EL (cell line): Measurements from ENCODE around the gene DNASE1L3.

ENCODE experiments used
- DNase-seq: peaks from one replicate; pipeline ENCODE4 v3.0.0-alpha.2; 2016

Gene DNASE1L3

DNA sequence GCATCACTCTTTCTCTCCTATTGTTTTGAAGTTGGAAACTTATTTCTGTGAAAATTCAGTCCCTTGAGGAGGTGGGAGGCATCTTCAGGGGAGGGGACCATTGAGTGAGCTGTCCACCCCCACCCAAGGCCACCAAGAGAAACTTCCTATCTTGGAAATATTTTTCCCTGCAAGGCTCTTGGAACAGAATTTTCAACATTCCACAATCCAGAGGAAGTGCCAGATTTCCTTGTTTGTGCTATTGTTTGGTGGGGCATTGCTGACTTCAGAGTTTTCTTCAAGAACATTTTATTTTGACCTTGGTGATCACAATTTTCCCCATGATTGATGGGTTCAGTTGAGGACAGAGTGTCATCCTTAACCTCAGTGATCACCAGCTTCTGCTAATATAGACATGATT, 12.0 kb downstream of the DNASE1L3 start:
- DNase-seq: no peak

GRCh38 chr3:58198362-58198761, 12.4 kb downstream of the DNASE1L3 start:
- DNase-seq: no peak

DNA sequence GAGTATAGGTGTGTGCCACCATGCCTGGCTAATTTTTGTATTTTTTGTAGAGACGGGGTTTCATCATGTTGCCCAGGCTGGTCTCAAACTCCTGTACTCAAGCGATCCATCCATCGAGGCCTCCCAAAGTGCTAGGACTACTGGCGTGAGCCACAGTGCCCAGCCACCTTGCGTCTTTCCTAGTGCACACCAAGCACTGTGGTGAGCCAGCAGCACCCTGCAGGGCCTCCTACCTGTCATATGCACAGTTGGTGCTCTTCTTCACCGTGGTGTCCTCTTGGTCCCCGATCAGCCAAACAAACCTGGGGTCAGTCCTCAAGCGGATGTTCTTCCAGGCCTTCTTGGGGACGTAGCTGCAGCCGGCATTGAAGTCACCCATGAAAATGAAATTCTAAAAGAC, 13.2 kb downstream of the DNASE1L3 start:
- DNase-seq: no peak

- no peak for DNase-seq
Measured at GRCh38 chr3:58193682-58194407, 16.9 kb downstream of the DNASE1L3 start.

- DNase-seq: no peak
Measured at GRCh38 chr3:58192069-58192468, 18.7 kb downstream of the DNASE1L3 start.

DNA sequence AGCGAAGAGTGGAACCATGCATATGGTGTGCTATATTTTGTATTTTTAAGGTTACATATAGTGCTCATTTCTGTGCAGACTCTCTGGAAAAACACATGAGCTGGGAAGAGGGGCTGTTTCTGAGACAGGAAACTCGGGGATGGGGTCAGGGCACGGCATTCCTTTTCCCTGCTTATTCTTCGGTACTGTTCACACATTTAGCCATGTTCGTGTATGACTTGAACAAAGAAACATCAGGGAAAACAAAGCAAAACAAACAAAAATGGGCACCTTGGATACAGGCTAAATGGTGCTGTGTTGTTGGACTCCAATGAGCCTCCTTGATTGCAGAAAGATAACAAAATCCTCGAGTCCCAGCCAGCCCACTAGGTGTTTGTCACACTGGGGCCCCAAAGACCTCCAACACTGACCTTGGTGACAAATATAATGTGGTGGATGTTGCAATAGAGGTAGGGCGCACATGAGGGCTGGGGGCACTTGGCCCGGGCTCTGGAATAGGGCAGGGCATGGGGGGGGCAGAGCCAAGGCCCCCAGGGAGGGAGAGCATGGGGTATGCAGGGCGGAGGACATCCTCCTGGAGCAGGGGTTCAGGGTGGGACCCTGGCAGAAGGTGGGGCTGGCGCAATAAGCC, 19.3 kb downstream of the DNASE1L3 start:
- no peak for DNase-seq

DNA sequence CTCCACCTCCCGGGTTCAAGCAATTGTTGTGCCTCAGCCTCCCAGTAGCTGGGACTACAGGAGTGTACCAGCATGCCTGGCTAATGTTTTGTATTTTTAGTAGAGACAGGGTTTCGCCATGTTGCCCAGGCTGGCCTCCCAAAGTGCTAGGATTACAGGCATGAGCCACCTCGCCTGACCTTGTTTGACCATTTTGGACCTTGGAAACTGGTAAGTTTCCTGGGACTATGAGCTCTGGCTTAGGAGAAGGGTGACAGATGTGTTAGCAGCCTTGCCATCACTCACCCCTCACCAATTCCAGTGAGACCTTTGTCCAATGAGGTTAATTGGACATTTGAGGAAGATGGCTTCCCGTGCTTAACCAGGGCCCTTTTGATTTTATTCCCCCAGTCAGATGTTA, 19.9 kb downstream of the DNASE1L3 start:
- DNase-seq: no peak

GRCh38 chr3:58190291-58190690, 20.5 kb downstream of the DNASE1L3 start:
- no peak for DNase-seq

DNA sequence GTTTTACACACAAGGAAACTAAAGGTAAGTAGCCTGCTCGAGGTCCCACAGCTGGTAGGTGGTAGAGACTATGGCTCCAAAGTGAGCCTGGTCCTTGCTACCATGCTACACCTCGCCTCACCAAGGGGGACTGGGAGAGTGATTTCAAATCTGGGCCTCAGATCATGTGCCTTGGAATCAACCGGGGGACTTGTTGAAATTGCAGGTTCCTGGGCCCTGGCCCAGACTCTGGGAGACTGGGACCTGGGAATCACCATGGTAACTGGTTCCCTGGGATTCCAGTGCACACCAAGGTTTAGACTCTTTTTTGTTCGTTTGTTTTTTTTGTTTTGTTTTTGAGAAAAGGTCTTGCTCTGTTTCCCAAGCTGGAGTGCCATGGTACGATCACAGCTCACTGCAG, 21.1 kb downstream of the DNASE1L3 start:
- no peak for DNase-seq

DNA sequence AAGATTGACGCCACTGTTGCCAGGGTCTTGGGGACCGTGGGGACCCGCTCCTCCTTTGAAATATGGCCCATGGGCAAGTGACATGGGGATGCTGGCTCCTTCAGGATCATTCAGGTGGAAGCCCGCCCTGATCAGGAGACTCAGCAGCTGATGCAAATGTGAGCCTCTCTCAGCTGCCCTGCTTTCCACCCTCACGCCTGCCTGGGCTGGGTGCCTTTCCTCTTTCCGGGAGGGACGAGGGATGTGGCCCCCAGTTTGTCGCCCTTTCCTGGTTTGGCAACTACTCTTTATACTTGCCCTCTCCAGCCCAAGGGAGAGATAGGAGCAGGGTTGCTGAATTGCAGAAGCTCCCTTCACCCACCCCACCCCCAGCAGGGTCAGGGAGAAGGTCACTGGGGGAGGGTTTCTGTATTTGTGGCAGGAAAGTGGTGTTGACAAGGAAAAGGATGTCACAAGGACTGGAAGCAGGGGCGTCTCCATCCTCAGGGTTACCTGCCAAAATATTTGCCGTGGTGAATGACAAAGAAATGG, 21.8 kb downstream of the DNASE1L3 start:
- DNase-seq: no peak

- DNase-seq: peak; percentile 84
Measured at GRCh38 chr3:58188173-58188564, 22.6 kb downstream of the DNASE1L3 start.

- no peak for DNase-seq
Measured at GRCh38 chr3:58184982-58185360, 25.8 kb downstream of the DNASE1L3 start.

GRCh38 chr3:58184309-58184981, 26.3 kb downstream of the DNASE1L3 start:
- no peak for DNase-seq

DNA sequence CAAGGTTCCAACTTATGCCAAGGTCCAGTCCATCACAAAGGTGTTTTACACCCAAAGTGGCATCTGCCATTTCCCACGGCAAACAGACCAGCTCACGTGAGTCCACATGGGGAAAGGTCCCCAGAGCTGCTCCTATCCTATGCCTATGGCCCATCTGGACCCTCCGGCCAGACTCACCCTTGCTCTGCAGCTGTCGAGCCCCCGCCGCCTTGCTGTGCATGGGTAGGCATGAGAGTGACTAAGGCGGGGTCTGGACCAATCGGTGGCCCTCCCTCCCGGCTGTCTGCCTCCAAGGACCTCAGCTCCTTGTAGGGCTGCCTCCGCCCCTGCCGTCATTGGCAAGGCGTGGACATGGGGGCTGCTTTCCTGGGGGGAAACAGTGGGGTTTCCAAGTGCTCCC, 26.9 kb downstream of the DNASE1L3 start:
- no peak for DNase-seq

- no peak for DNase-seq
Measured at GRCh38 chr3:58183221-58183620, 27.6 kb downstream of the DNASE1L3 start.

DNA sequence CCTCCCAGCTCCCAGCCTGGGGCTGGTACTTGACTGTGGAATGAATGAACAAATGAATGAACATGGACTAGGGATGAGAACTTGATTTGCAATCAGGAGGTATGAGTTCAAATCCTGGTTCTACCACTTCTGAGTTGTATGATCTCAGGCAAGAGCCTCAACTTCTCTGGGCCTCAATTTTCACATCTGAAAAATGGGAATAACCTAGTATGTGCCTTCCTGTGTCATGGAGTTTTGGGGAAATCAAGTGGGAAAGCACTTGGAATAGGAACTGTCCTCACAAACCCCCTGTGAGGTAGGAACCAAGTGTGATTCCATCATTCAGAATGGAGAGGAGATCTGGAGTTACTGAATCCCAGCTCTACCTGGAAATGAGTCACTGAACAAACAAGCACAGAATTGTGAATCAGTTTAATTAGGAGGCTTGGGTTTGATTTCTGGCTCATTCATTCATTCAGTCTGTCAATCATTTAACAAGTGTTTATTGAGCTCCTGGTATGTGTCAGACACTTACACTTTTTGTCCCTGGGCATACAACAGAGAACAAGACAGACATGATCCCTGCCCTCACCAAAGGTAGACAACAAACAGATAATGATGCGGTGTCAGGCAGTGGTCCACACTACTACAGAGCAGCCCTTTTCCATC, 29.7 kb downstream of the DNASE1L3 start:
- DNase-seq: no peak

- no peak for DNase-seq
Measured at GRCh38 chr3:58180099-58180880, 30.5 kb downstream of the DNASE1L3 start.

DNA sequence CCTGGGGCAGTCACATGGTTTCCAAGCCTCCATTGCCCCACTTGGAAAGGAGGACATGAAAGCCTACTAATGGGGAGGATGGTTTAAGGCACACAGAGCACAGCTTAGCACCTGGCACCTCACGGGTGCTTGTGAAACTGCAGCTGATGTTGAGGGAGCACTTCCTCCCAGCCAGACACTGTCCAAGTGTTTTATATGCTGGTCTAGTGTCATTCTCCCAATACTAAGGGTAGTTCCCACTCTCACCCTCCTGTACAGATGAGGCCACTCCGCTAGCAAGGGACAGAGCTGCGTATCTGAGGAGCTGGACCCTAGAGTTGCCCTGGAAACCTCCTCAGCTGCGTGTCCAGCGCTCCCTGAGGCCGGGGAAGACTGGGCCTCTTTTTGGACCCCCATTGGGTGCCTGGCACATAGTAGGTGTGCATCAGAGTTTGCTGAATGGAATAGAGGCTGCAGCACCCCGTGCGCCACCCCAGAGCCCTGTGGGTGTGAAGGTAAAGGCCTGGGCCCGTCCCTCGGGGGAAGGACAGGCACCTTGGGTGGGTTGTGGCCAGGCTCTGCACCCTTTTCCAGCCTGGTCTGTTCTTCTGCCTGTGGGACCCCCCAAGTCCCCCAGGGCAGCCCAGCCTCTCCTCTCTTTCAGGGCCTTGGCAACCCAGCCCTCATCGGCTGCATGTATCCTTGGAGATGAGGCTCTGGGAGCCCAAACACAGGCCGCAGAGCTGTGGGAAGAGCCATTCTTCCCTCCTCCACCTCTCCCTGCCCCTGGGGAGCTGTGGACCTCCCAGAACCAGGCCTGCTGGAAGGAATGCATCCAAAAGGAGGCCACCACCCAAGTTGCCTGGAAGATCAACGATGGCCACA, 31.3 kb downstream of the DNASE1L3 start:
- no peak for DNase-seq

- no peak for DNase-seq
Measured at GRCh38 chr3:58178528-58179234, 32.1 kb downstream of the DNASE1L3 start.

GRCh38 chr3:58177747-58178527, 32.8 kb downstream of the DNASE1L3 start:
- peak; percentile 85 for DNase-seq
